ENCODE results near the gene RPL10.
A peak's percentile ranks its signal among the peaks of the same experiment; 100 is the strongest.

RPL10 gene

DNA sequence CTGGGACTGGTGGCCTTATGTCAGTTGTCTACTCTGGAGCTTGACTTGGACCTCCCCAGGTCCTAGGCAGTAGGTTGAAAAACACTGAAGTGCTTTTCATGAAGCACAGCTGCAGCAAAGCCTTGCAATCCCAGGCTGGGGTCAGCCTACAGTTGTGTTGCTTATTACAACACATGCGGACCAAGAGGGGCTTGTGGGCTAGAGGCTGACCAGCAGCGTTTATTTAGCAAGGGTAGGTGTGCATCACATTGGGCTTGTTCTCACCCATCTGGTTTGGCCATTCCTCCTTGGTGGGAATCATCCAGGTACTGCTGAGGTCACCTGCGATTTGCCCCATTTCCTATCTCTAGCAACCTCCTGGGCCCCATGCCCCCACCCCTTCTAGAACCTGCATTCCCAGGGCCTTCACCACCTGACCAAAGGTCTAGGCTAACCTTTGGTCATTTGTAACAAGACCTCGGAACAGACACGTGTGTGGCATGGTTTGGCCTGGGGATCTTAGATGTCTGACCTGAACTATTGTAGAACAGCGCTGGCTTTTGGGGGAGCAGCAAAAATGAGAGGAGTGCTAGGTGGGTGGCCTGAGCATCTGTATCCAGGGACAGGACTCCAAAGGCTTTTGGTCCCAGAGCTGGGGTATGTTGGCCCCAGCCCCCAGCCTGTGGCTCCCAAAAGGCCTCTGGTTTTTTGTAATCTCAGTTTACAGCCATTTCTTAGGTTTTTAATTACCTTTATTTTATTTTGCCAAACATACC lies 3.0 kb downstream of the RPL10 start:
- no peak for DNase-seq

DNA sequence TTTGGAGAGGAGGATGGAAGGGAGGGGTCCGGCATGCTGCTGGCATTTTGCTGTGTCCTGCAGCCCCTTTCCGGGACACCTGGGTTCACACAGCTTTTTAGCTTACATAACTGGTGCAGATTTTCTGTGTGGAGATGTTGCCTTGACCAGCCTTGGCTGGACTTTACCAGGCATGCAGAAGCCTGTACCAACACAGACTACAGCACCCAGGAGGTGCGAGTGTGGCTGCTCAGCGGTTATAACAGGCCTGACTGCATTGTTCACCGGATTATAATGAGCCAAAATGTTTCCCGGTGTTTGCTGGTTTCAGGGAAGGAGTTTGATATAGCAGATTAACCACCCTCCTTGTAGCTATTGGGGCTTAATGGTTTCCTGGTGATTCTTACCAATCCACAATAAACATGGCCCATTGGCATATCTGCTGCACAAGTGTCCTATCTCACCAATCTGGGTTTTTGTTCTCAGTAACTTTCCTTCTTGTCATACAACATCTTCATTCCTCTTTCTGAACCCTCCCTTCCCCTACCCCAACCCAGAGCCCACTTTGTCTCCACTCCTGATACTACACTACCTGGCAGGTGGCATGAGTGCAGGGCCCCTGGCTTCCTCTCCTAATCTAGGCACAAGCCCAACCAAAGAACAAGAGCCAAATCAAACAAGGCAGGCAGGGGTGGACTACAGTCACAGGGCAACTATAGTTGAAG lies 3.9 kb downstream of the RPL10 start:
- no peak for DNase-seq

DNA sequence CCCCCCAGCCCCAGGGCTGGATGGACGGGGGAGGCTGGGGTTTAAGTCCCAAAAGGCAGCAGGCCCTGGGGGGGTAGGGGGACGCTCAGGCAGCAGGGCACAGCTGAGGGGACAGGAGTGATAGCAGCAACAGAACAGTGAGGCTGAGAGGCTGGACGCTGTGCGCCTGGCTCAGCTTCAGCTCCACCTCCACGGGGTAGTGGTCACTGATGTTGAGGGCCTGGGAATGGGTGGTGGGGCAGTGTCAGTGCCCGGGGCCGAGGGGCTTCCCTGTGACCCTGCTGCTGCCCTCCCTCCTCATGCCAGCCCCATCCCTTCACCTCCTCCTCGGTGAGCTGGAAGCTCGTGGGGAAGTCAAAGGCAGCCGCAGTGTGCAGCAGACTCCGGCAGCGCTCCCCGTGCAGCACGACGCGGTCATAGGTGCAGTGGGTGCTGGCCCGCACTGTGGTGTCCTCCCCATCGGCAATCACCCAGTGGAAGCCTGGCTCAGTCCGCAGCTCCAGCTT lies 4.5 kb downstream of the RPL10 start:
- DNase-seq = no peak

DNA sequence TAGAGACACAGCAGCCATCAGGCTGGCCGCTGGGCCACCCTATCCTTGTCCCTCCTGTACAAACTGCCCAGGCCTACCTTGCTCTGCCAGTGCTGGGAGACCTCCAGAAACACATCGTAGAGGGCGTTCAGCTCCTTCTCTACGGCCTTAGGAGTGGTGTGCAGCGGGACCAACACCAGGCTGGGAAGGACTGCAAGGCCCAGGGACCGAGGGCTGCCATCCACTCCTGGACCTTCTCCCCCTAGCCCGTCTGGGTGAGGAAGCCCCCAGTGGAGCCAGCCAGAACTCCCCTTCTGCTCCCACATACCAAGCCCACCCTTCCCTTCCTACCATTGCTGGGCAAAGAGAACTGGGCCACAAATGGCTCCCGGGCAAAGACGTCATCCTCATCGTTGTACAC lies 5.0 kb downstream of the RPL10 start:
- DNase-seq = no peak

DNA sequence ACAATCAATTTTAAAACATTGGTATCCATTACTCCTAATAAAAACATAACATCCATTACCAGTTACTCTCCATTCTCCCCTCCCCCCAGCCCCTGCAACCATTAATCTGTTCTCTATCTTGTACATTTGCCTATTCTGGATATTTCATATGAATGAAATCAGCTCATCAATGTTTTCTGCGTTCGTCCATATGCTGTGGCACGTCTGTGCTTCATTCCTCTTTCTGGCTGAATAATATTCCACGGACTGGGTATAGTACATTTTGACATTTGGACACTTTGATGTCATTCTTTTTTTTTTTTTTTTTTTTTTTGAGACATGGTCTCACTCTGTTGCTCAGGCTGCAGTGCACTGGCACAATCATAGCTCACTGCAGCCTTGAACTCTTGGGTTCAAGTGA lies 5.7 kb downstream of the RPL10 start:
- DNase-seq = no peak

DNA sequence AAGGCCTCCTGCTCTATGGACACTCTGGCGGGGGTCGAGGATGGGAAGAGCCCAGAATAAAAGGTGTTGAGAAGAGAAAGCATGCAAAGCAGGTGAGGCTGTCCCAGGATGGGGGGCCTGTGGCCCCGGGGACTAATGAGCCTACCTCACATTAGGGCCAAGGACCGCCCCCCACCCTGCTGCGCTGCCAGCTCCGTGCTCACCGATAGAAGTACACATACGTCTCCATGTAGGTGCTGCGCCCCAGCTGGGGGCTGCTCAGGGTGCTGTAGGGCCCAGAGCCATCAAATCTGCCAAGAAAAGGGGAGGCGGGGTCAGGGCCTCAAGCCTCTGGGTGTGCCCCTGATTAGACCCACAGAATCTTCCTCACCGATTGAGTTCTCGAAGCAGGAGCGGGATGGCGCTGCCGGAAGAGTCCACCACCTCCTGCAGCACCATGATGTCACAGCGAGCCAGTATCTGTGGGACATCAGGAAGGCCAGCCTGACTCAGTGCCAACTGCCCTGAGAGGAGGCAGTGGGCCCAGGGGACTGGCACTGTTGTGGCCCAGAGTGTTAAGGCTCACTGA lies 6.5 kb downstream of the RPL10 start:
- no peak for DNase-seq

DNA sequence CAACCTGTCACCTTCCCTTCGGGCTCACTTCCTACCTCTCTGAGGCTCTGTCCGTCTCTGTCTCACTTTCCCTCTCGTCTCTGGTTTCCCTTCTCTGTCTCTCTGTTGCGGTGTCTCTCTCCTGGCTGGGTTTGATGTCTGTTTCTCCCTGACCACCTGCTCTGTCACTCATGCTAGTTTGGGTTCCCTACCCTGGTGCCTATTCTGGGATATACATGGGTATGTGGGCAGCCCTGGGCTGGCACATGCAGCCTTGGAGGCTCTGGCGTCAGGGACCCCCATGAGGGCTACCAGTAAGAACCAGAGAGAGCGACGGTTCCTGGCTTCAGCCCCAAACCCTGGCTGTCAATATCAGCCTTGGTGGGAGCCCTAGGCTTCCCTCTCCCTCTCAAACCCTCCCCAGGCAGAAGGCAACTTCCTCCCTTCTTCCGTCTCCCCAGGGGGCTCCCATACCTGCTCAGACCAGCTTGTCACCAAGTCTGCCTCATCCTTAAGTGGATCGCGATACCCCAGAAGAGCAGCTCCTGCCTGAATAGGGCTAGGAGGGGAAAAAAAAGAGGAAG lies 10.6 kb downstream of the RPL10 start:
- no peak for DNase-seq

DNA sequence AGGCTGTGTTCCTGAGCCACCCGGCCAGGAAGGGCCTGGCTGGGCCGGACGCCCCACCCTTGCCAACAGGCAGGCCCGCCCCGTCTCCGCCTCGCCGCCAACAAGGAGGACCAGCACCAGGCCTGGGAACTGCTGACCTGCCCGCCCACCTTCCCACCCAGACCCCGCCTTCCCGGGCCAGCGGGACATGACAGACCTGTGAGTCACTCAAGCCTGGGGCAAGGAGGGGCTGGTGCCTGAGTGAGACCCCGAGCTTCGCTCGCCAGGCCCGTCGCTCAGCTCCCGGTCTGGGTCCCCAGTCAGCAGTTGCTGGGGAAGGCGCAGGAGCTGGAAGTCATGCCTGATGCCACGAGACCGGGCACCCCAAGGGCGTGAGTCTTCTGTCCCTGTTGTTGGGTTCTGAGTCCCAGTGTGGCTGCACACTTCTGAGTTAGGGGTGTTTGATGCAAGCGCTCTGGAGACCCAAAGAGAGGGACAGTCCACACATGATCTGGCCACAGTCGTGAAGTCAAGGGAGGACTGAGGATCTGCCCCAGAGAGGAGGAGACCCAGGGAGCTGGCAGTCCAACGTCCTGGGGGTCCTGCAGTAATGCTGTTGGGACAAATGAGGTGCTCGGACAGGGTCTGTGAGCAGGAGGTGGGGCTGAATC lies 11.2 kb downstream of the RPL10 start, which contains the start of gene DNASE1L1:
DNASE1L1 (minus strand) TSS at position 33 of the 650 bp plus-strand sequence. CDS start 3,686 bp downstream, outside the sequence.
- no peak for DNase-seq

DNA sequence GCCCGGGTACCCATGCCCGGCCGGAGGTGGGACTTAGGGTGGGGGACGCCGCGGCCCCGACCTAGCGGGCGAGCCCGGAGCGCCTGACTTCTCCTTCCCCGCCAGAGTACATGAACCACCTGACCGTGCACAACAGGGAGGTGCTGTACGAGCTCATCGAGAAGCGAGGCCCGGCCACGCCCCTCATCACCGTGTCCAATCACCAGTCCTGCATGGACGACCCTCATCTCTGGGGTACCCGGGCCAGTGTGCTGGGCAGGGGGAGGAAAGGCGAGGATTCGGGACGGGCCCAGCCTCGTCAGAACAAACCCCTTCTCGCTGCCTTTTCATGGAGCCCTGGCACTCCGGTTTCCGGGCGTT lies 13.8 kb downstream of the RPL10 start:
- DNase-seq = no peak

DNA sequence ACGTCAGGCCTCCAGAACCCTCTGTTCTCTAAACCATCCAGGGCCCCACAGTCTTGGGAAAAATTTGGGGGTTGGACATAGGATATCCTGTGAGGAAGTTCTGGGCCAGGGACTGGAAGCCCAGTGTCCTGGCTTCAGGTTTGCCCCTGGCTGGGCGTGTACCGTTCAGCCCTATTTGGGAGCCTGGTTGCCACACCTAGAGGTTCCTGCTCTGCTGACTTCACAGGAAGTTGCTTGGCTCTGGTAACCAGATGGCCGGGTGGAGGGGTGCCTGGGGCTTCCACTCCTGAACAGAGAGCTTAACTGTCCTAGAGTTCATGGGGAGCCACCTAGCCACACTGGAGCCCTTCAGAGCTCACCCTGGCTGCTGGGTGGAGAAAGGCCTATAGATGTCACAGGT lies 14.3 kb downstream of the RPL10 start:
- DNase-seq = no peak

DNA sequence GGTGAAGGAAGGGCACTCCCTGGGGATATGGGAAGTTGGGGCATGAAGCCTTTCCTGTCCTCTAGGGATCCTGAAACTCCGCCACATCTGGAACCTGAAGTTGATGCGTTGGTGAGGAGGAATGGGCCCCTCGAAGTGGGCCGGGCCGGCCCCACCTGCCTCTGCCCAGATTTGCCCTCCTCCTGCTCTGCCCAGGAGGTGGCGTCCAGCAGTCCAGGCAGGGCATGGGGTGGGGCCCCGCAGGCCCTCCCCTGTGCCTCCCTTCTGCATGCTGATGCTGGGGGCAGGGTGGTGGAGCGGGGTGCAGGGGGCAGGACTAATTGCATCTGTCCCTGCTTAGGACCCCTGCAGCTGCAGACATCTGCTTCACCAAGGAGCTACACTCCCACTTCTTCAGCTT lies 15.0 kb downstream of the RPL10 start:
- DNase-seq = no peak

DNA sequence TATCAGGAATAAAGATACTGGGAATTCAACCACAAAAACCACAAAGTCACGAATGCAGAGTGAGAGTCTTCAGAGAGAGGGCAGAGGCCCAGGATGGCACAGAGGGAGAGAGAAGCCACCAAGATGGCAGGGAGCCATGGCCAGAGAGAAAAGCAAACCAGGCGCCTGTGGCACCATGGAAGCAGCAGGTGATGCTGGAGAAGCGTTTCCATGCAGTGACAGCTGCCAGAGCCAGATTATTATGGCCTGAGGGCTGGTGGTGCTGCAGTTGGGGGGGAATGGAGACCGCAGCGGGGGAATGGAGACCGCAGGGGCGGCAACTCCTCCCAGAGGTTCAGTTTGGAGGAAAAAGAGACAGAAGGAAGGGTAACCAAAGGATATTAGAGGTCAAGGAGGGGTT lies 19.0 kb downstream of the RPL10 start:
- no peak for DNase-seq

DNA sequence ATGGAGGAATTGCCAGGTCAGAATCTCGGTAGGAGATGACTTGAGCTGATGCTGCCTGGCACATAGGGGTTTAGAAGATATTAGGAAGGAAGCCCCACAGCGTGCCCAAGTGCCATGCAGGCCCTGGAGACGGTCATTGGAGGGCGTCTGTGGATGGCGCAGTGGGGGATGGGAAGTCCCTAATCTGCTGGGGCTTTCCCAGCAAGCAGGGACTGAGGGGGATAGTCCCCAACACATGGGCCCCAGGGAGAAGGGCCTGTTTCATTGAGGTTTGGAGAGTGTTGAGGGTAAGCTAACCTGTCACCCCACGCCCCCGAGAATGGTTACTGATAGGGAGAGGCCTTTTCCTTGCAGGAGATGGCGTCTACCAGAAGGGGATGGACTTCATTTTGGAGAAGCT lies 21.0 kb downstream of the RPL10 start:
- no peak for DNase-seq

DNA sequence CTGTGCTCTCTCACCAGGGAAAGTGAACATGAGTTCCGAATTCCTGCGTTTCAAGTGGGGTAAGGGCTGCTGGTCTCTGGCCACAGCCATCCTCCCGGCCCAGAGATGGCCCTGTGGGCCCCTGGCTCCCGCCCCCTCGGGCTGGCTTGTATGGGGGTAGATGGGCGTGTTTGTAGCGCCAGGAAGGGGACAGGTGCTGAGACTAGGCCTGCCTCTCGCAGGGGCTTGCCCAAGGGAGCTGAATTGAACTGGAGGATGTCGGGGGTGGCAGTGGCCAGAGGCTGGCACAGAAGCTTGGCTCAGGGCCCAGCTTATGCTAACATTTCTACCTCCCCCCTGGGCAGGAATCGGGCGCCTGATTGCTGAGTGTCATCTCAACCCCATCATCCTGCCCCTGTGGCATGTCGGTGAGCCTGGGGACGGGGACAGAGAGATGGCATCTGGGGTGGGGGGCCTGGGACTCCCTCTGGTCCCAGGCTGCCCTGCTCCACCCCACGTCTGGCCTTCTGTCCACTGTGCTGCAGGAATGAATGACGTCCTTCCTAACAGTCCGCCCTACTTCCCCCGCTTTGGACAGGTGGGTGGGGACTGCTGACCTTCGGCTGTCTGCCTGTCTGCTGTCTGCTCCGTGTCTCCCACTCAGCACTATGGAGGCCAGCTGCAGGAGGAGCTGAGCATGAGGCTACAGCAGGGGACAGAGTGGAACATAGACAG lies 21.7 kb downstream of the RPL10 start:
- no peak for DNase-seq

DNA sequence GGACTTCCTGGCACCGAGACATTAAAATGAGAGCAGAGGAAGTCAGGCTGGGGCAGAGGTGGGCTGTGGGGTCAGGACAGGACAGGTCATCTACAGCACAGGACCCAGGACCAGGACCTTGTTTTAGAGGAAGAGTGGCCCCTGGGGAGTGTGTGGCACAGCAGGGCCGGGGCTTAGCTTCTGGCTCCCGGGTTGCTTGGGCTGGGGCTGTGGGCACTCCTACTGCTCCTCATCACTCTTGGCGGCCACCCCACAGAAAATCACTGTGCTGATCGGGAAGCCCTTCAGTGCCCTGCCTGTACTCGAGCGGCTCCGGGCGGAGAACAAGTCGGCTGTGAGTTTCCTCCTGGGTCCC lies 22.2 kb downstream of the RPL10 start:
- DNase-seq = no peak

DNA sequence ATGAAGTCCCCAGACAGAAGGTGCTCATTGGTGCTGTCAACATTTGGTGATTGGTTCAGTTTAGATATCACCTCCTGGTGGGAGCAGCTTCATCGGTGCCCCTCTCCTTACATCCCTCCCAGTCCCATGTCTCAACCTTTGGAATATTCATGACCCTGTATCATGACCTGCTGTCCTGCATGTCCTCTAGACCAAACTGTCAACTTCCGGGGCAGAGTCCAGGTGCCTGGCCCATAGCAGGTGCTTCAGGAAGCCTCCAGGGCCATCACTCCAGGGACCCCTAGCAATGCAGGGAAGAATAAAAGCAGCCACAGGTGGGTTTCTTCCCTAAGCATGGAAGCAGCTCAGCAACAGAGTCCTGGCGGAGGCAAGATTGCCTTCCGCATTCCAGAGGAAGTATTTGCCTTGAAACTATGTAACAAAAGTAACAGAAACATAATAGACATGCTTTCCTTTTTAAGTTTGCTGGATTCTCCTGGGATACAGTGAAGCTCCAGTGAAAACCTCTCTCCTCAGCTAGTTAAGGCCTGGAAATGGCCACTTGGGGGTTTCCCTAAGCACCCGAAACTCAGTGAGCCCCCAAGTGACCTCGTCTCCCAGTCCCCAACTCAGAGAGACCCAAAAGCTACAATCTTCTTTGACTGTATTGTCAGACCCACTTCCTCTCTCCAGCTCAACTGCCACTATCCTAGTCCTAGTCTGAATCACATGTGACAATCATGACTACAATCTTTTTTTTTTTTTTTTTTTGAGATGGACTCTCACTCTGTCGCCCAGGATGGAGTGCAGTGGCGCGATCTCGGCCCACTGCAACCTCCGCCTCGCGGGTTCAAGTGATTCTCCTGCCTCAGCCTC lies 29.0 kb downstream of the RPL10 start:
- DNase-seq = no peak

DNA sequence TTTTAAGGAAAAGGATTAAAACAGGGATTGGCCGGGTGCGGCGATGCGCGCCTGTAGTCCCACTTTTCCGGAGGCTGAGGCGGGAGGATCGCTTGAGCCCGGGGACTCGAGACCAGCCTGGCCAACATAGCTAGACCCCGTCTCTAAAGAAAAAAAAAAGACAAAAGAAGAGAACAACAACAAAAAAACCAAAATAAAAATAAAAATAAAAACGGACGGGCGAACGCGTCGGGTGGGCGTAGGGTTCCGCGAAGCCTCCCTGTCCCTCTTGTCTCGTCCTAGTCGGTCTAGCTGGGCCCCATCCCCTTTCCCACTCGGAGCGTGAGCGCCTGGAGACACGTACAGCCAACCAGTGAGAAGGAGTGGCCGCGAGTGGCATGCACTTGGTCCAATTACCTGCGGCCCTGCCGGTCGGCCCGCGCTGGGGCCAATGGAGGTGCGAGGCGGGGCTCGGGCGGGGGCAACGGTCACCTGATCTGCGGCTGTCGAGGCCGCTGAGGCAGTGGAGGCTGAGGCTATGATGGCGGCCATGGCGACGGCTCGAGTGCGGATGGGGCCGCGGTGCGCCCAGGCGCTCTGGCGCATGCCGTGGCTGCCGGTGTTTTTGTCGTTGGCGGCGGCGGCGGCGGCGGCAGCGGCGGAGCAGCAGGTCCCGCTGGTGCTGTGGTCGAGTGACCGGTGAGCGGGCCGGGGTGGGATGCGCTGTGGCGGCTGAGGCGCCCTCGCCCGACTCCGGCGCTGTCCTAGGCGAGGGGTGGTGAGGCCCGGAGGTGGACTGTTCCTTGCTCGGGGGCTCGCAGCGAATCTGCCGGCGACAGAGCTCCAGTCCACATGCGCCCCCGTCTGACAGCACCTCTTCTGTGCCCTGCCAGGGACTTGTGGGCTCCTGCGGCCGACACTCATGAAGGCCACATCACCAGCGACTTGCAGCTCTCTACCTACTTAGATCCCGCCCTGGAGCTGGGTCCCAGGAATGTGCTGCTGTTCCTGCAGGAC lies 30.3 kb downstream of the RPL10 start, which contains the start of gene ATP6AP1:
ATP6AP1 (plus strand) TSS at position 502 of the 996 bp plus-strand sequence; CDS start at position 518, 16 bp downstream.
- peak; percentile 84 for DNase-seq

DNA sequence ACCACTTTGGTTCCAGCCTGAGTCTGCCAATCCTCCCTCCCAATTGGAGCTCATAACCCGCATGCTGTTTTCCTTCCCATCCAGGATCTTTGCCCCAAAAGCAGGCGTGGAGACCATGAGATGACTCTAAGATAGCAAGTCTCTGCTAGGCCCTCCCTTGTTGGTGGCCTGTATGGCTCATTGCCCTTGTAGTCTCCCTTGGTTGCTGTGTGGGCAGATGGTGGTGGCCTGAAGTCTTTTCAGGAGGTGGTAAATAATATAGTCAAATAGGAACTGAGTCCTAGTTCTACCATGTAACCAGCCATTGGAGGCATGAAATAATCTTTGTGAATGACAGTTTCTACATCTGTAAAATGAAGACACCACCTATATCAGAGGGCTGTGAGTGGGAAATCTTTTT lies 31.5 kb downstream of the RPL10 start:
- DNase-seq = no peak

DNA sequence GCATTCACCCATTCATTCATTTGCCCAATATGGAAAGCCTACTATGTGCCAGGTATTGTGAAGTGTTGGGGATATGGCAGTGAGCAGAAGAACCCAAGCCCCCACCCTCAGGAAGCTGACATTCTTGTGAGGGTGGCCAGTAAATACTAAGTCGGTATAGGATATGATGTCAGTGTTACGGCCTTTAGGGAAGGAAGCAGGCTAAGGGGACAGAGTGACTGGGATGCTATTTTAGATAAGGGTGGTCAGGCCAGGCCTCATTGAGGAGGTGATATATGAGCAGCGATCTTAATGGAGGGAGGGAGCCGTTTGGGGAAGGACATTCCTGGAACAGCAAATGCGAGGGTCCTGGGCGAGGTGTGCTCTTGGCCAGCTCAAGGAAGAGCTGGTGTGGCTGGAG lies 32.3 kb downstream of the RPL10 start:
- no peak for DNase-seq

DNA sequence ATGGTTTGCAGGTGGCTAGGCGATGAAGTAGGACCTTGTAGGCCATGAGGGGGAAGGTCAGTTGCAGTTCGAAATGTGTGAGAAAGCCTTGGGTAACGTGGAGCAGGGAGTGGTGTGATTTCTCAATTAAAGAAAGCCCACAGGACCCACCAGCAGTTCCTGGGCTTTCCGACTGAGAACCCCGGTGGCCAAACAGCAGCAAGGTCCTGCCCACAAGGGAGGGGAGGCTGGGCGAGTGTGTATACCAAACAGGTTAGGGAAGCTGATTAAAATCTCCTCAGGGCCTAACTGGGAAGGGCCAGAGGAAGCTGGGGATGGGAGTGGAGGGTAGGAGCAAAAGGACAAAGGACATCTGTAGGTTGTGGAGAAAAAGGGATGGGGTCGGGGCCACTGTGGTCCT lies 32.7 kb downstream of the RPL10 start:
- no peak for DNase-seq
